HCT116 (cell line): Measurements from ENCODE around the gene NTSR2.

Experiments
- CEBPB ChIP-seq: IDR thresholded peaks from 2 replicates; pipeline ENCODE4 v1.6.1; 2012; ENCODE audit warnings: low read depth
- EZH2 ChIP-seq: fragments of 200-600 bp; sonication (generic); IDR thresholded peaks from 2 replicates; pipeline ENCODE4 v1.6.1; 2017; ENCODE audit warnings: antibody characterized with exemption, mixed run types
- POLR2A ChIP-seq: IDR thresholded peaks from 2 replicates; pipeline ENCODE4 v1.7.0; 2011; ENCODE audit warnings: borderline replicate concordance; ENCODE audit not compliant: insufficient read depth, insufficient read length; ENCODE audit errors: extremely low read depth
- TCF7L2 ChIP-seq: IDR thresholded peaks from 2 replicates; pipeline ENCODE4 v1.7.0; 2011; ENCODE audit warnings: borderline replicate concordance, inconsistent platforms; ENCODE audit not compliant: insufficient read depth, insufficient read length; ENCODE audit errors: extremely low read depth
- TF ChIP-seq, protein P1 (sequence below), 3 experiments: fragments of 200-600 bp in 1 of 3; sonication (generic) in 1 of 3; IDR thresholded peaks in 2 of 3; conservative IDR thresholded peaks in 1 of 3; 2 replicates each; pipeline ENCODE4 v1.5.1; 2012 to 2017; ENCODE audit warnings: low read depth in 2 of 3, low read length in 2 of 3, antibody characterized with exemption in 1 of 3, borderline replicate concordance in 1 of 3, control low read depth in 1 of 3, mild to moderate bottlenecking in 1 of 3, mixed read lengths in 1 of 3, mixed run types in 1 of 3, moderate library complexity in 1 of 3; ENCODE audit not compliant: insufficient read depth in 1 of 3
- TF ChIP-seq, protein P2 (sequence below): IDR thresholded peaks from 2 replicates; pipeline ENCODE4 v1.6.1; 2012; ENCODE audit warnings: low read depth
- TF ChIP-seq, protein P3 (sequence below): IDR thresholded peaks from 2 replicates; pipeline ENCODE4 v1.6.1; 2012

DNA sequence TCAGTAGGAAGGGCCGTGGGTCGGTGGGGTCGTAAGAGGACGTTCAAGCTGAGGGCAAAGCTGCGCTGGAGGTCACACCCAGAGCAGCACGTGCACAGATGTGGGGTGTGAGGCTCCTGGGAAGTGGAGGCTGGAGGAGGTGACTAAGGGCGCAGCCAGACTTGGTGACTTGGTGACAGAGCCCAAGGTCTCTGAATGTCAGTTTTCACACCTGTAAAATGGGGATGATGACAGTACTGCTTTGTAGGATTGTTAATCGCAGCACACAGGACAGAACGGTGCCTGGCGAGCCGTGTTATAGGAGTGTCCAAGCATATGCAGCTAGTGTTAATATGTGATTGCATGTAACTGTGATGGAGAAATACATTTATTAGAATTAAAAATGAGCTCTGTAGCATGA, 40.8 kb downstream of the NTSR2 start:
- TF ChIP-seq, protein P1, sequence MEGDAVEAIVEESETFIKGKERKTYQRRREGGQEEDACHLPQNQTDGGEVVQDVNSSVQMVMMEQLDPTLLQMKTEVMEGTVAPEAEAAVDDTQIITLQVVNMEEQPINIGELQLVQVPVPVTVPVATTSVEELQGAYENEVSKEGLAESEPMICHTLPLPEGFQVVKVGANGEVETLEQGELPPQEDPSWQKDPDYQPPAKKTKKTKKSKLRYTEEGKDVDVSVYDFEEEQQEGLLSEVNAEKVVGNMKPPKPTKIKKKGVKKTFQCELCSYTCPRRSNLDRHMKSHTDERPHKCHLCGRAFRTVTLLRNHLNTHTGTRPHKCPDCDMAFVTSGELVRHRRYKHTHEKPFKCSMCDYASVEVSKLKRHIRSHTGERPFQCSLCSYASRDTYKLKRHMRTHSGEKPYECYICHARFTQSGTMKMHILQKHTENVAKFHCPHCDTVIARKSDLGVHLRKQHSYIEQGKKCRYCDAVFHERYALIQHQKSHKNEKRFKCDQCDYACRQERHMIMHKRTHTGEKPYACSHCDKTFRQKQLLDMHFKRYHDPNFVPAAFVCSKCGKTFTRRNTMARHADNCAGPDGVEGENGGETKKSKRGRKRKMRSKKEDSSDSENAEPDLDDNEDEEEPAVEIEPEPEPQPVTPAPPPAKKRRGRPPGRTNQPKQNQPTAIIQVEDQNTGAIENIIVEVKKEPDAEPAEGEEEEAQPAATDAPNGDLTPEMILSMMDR (IDR thresholded peaks at IDR 0.05 in 2 of 3, conservative IDR thresholded peaks at IDR 0.05 in 1 of 3; ENCODE audit: borderline replicate concordance in 1 of 3, insufficient read depth in 1 of 3, low read depth in 2 of 3, low read length in 2 of 3) = no peak
- TF ChIP-seq EZH2 = no peak
- no peak for TF ChIP-seq POLR2A
- no peak for TF ChIP-seq TCF7L2
- TF ChIP-seq, protein P2, sequence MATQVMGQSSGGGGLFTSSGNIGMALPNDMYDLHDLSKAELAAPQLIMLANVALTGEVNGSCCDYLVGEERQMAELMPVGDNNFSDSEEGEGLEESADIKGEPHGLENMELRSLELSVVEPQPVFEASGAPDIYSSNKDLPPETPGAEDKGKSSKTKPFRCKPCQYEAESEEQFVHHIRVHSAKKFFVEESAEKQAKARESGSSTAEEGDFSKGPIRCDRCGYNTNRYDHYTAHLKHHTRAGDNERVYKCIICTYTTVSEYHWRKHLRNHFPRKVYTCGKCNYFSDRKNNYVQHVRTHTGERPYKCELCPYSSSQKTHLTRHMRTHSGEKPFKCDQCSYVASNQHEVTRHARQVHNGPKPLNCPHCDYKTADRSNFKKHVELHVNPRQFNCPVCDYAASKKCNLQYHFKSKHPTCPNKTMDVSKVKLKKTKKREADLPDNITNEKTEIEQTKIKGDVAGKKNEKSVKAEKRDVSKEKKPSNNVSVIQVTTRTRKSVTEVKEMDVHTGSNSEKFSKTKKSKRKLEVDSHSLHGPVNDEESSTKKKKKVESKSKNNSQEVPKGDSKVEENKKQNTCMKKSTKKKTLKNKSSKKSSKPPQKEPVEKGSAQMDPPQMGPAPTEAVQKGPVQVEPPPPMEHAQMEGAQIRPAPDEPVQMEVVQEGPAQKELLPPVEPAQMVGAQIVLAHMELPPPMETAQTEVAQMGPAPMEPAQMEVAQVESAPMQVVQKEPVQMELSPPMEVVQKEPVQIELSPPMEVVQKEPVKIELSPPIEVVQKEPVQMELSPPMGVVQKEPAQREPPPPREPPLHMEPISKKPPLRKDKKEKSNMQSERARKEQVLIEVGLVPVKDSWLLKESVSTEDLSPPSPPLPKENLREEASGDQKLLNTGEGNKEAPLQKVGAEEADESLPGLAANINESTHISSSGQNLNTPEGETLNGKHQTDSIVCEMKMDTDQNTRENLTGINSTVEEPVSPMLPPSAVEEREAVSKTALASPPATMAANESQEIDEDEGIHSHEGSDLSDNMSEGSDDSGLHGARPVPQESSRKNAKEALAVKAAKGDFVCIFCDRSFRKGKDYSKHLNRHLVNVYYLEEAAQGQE = no peak
- TF ChIP-seq, protein P3, sequence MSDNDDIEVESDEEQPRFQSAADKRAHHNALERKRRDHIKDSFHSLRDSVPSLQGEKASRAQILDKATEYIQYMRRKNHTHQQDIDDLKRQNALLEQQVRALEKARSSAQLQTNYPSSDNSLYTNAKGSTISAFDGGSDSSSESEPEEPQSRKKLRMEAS = no peak
- TF ChIP-seq CEBPB = no peak
